ENCODE data around the gene KIF3B.
"Not testable (repeated sequence)": the region's sequence is repeated elsewhere in the genome, so short reads cannot be mapped to it uniquely, and the experiment has no call there.

Gene KIF3B

DNA sequence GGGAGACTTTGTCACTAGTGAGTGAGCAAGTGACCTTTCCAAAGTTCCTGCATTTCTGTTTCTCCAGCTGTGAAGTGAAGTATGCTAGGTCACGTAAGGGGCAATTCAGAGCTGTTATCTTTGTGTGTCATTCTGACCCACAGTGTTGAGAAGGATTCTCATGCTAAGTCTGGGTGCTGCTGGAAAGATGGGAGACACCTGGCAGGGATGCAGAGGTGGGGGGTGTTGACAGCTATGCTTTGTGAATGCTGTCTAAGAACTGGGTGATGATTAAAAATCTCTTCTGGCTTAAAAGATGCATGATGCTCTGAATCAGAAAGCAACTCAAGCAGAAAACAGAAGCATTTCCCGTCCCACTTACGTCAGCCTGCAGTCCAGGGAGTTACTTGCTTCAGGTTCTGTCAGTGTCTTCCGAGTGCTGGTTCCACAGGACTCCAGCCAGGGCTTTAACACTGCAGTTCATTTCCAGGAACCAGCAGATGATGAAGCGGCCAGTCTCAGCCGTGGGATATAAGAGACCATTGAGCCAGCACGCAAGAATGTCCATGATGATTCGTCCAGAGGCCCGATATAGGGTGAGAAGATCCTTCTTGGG, 49.7 kb downstream of the KIF3B start:
- in situ Hi-C loops (cut with MboI; ENCODE audit: low sequenced_read_pairs), result no loop called here

DNA sequence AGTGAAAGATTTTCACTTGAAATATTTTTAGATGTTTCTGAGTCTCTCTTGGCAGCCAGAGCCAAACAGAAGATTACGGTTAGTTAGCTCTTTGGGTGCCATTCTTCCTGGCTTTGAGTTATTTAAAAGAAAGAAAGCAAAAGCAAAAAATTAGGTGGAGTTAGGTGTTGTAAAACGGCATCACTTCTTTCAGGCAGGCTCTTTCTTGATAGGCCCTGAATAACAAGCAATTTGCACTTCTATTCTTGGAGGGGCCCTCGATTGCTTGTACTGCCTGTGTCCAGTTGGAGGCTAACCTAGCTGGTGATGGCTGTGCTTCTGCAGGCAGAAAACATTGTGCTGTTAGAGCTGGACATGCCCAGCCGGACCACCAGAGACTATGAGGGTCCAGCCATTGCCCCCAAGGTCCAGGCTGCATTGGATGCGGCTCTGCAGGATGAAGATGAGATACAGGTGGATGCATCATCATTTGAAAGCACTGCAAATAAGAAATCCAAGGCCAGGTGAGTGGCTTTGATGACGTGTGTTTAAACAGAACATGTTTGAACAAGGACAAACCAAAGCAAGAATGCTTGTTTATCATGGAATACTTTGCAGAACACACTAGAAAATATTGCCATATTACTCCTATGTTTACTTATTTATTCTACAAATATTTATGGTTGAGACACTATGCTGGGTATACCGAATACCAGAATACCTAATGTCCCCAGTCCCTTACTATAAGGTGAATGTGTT, 52.5 kb downstream of the KIF3B start:
- in situ Hi-C loops (cut with MboI; ENCODE audit: low sequenced_read_pairs), result no loop called here

DNA sequence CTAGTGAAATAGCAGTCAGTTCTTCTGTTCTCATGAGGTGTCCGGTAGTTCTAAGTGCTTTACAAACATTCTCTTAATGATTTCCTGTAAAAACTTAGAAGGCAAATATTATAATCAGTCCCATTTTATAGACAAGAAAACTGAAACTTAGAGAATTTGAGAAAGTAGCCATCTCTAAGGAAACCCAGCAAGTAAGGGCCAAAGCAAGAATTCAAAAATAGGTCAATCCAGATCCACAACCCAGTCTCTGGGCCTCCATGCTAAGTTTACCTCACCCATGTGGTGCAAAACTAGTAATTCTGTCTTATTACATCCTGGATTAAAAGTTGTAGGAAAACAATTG, 53.1 kb downstream of the KIF3B start:
- in situ Hi-C loops (cut with MboI; ENCODE audit: low sequenced_read_pairs), result no loop called here

DNA sequence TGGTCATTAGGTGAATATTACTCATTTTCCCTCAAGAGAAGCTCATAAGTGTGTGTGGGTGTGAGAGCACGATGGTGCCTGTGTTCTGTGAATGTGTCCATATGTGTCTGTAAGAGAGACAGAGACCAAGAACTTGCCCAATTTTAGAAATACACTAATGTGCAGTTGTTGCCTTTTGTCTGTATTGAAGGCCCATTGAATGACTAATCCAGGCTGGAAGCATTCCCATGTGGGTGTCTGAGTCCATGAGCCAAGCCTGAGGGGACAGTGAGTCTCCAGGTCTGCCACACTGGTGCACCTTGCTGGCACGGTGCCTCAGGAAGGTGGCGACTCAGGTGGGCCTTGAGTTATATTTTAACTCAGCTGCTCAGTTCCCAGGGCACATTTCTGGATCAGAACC, 55.2 kb downstream of the KIF3B start:
- in situ Hi-C loops (cut with MboI; ENCODE audit: low sequenced_read_pairs), result no loop called here

DNA sequence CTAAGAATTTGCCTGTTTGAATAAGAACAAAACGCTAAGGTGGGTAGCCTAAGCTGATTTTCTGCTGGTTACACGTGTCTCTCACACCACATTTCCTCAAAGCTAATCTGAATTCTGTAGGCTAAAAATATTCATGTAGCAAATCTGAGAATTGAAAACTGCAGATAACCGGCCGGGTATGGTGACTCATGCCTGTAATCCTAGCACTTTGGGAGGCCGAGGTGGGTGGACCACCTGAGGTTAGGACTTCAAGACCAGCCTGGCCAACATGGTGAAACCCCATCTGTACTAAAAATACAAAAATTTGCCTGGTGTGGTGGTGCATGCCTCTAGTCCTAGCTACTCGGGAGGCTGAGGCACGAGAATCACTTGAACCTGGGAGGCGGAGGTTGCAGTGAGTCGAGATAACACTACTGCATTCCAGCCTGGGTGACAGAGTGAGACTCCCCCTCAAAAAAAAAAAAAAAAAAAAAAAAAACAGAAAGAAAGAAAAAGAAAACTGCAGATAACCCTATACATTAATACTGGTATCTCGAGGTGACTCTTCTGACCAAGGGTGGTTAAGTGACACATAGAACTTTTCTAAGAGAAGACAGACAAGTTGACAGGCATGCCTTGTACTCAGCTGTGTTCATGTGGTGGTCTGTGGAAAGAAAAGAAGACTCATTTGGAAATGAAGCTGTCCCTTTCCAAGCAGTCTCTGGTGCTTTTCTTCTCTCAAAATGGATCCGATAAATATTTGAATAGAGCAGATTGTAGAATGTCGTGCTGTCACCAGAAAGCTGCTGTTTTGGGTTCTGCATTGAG, 55.9 kb downstream of the KIF3B start:
- in situ Hi-C loops (cut with MboI; ENCODE audit: low sequenced_read_pairs), result no loop called here

DNA sequence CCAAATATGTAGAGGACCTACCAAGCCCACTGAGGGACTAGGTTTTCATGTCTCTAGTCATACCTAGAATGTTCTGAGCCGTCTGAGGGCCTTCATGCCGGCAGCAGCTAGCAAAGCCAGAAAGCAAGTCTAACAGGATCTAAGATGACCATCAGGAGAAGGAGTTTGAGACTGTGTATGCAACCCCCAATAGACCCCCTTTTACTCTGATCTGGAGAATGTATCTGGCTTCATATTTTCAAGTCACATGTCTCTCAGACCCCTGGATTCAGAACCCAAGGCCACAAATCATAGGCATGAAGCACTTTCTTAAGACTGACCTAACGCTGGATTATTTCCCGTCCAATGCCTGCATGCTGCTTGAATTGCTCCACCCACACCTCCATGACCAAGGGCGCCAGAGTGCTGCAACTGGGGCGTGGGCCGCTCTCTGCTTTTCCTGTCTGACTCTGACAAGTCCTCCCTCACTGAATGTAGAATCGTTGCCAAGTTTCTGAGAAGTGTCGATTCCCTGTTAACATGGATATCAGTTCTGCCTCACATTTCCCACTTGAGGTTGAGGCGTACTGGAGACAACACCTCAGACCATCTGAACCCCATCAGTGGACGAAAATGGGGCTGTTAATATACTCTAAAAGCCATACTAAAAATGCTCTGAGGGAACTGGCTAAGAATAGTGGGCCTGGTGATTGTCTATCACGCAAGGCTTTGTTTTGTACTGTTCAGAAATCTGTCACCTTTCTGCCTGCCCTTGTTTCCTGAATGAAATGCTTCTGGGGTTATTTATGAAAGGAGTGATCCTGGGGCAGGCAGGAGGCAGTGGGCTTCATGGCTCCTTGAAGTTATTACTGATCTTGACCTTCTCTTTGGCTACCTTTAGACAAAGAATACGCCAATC, 56.8 kb downstream of the KIF3B start:
- in situ Hi-C loops (cut with MboI; ENCODE audit: low sequenced_read_pairs), result no loop called here

DNA sequence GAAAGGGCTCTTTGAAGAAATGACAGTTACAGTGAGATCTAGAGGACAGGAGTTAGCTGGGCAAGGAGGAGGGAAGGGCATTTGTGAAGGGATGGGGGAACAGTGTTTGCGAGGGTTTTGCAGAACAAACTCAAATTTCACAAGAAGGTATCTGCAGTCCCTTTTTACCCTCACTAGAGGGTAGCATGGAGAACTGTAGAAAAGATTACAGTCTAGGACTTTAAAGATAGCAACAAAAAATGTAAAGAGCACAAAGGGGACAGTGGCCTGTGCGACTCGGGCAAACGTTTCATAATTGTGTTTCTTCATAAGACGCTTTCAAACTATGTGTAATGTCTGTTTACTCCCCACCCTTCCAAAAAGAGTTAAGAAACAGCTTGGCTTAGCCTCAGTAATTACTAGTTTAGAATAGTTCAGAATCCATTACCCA, 59.5 kb downstream of the KIF3B start:
- in situ Hi-C loops (cut with MboI; ENCODE audit: low sequenced_read_pairs), result no loop called here

DNA sequence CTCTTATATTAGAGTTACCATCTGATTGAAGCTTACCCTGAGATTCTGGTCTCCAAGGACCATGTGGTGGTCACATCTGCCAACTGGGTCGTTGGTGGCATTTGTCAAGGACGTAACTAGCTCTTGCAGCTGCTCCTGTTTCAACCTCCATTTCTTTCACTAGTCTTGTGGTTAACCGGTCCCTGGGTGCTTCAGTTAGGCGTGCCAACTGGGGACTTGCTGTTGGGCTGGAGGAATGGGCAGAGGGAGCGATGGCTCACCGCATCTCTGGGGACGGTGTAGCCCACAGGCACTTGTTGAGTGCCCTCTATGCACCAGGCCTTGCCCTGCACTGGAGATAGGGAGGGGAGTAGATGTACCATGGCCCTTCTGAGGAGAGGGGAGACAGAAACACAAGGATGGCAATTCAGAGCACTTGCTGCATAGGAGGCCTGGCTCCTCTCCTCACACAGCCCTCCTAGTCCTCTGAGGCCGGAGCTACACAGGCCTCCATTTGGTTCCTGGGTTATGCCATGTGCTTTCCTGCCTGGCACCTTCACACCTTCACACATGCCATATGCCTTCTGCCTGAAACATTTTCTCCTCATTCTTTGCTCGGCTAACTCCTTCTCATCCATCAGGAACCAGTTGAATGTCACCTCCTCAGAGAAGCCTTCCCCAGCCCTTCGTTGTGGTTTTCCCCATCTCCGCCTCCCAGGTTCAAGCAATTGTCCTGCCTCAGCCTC, 60.6 kb downstream of the KIF3B start:
- in situ Hi-C loops (cut with MboI; ENCODE audit: low sequenced_read_pairs), result no loop called here

DNA sequence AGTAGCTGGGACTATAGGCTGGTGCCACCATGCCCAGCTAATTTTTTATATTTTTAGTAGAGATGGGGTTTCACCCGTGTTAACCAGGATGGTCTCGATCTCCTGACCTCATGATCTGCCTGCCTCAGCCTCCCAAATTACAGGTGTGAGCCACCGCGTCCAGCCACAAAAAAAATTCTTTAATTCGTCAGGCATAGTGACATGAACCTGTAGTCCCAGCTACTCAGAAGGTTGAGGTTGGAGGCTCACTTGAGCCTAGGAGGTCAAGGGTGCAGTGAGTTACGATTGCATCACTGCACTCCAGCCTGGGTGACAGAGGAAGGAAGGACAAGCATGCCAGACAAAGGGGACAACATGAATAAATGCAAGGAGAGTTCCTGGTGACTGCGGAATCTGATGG, 61.2 kb downstream of the KIF3B start:
- in situ Hi-C loops (cut with MboI; ENCODE audit: low sequenced_read_pairs), result no loop called here

DNA sequence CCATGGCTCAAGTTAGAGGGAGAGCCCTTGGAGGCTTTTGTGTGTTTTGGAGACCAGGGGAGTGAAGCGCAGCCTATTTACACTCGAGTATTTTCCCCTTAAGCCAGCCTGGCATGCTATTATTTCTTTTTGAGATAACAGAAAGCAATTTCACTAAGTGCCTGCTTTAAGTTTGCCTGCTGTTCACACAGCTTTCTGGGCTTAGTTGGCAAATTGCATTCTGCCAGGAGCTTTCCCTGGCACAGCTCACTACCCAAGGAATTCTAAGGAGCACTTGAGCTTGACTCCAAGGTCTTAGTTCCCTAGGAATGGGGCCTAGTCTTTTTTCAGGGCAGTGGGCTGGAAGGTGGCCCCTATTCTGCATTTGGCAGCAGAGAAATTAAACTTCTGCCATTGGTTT, 61.7 kb downstream of the KIF3B start:
- in situ Hi-C loops (cut with MboI; ENCODE audit: low sequenced_read_pairs), result no loop called here

DNA sequence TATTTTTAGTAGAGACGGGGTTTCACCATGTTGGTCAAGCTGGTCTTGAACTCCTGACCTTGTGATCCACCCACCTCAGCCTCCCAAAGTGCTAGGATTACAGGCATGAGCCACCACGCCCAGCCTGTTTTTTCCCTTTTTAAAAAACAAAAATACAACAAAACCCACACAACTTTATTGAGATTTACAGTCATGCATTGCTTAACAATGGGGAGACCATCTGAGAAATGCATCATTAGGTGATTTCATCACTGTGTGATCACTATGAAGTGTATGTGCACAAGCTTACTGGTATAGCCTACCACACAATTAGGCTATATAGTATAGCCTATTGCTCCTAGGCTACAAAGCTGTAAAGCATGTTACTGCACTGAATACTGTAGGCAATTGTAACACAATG, 63.6 kb downstream of the KIF3B start:
- in situ Hi-C loops (cut with MboI; ENCODE audit: low sequenced_read_pairs), result not testable (repeated sequence)

DNA sequence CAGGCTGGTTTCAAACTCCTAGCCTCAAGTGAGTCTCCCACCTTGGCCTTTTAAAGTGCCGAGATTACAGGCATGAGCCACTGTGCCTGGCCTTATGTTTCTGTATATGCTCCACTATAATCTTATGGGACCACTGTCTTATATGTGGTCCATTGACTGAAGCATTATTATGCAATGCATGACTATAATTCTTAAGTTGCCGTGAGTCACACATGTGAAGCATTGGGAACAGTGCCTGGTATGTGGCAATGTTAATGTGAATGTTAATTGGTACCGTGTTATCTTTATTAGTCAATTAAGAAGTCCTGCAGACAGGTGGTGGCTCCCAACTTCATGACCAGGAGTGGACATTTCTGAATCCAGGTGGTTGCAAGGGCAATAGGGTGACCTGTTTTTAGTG, 66.0 kb downstream of the KIF3B start:
- in situ Hi-C loops (cut with MboI; ENCODE audit: low sequenced_read_pairs), result no loop called here

DNA sequence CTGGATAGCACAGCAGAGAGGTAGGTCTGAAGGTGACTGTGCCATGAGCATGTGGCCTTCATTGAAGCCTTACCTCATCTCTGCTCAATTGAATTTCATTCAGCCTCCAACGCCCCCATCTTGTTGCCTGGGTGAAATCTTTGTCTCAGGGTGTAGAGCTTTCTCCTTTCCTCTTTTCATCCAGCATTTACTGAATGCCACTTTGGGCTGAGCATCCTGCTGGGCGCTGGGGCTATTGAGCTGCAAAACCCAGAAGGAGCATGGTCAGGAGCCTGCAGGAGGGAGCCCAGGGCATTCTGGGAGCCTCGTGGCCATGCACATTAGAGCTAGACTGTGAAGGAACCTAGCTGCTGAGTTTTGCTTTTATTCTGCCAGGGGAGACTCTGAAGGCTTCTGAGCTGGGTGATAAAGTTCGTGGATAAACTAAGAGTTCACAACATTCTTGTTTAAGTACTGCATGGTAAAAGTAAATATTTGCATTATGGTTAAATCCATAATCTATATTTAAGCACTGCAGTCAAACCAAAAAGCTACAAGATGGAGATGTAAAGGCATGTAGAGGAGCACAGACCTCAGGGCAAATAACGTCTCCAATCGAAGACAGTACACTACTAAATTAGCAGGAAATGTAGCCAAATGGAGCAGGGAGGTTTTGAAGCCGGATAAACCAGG, 67.5 kb downstream of the KIF3B start:
- in situ Hi-C loops (cut with MboI; ENCODE audit: low sequenced_read_pairs), result no loop called here

DNA sequence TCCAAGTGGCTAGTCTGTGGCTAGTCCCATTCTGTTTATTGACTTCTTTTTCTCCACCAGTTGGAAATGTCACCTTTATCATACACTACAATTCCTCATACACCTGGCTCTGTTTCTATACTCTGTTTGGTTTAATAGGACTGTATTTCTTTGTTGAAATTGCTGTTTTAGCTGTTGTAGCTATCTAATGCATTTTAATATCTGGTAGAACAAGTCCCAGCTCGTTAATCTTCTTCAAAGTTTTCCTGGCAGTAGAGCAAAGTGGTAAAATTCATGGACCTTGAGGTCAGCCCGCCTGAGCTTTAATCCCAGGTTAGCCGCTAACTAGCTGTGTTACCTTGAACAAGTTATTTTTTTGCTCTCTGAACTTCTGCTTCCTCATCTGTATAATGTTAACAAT, 70.8 kb downstream of the KIF3B start:
- in situ Hi-C loops (cut with MboI; ENCODE audit: low sequenced_read_pairs), result no loop called here

DNA sequence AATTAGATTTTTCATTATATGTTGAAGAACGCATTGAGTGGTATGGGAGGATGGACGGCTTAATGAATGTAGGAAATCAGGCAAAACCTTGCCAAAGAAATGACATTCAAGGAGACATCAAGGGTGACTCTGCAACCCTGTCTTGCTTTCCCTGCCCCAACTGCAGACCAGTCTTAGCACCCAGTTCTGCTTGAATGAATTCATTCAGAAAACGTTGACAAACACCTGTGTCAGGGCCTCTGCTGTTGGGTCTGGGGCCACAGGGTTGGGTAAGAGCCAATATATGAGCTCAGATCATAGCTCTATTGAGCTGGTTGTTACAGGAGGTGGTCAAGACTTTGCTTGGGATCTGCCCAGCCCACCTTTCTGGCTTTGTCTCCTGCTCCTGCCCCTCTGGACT, 73.0 kb downstream of the KIF3B start:
- in situ Hi-C loops (cut with MboI; ENCODE audit: low sequenced_read_pairs), result no loop called here

DNA sequence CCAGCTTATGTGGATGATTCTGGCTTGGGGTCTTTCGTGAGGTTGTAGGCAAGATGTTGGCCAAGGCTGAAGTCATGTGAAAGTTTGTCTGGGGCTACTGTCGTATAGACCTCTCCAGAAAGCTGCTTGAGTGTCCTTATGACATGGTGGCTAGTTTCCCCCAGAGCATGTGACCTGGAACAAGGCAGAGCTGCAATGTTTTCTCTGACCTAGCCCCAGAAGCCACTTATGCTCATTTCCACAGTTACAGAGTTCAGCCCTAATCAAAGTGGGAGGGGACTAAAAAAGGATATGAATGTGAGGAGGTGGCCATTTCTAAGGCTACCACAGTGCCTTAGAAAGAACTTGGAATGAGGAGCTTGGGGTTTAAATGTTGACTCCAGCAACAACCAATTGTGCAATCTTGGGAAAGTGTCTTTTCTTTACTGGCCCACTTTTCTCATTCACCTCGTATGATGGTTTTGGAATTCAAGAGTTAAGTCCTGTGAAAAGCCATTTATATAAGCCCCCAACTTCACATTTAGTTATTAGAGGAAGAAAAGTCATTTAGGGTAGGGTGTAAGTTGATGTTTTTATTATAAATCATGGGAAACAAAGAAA, 74.8 kb downstream of the KIF3B start:
- in situ Hi-C loops (cut with MboI; ENCODE audit: low sequenced_read_pairs), result no loop called here

DNA sequence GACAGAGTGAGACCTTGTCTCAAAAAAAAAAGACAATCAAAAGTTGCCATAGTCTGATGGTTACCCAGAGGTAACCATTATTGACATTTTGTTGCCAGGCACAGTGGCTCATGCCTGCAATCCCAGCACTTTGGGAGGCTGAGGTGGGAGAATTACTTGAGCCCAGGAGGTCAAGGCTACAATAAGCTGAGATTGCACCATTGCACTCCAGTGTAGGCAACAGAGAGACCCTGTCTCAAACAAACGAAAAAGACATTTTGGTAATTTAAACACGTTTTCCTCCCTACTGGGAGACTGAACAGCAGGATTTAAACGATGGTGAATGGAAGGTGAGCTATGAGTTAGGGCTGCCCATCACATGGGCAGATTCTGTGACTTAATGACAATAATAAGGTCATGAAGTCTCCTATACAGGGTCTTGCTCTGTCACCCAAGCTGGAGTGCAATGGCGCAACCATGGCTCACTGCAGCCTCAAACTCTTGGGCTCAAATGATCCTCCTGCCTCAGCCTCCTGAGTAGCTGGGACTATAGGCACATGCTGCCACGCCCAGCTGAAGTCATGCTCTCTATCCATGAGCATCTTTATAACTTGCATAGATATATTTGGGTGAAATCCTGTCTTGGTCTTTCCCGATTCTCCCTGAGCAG, 76.5 kb downstream of the KIF3B start:
- in situ Hi-C loops (cut with MboI; ENCODE audit: low sequenced_read_pairs), result no loop called here

DNA sequence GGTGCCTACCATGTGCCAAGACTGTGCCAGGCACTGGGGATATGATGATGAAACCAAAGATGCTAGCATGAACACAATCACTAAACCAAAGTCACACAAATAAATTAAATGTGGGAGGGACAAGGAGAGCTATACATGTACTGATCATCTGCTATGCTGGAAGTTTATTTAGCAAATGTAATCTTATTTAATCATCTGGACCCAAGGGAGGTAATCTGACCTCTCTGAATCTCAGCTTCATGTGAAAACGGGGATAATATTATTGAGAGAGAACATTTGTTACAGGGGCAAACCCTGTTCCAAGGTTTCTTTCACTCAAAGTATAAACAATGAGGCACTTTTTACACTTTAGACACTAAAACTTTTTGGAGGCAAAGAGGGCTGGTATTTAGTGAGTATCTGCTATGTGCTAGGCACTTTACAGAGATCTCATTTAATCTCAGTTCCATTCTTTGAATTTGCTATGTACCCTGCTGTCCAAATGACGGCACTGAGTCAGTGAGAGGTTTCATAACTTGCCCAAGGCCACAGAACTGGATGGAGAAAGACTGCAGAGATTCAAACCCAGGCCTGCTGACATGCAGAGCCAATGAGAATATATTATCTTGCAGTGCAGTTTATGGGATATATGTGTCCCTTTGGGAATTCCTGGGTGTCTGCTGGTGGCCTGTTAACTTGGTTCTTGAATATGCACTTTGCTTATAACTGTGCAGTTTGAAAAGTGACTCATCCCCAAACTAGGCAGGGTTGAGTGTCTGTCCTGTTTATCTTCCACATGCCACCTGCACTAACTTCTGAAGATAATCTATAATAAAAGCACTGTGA, 77.4 kb downstream of the KIF3B start:
- in situ Hi-C loops (cut with MboI; ENCODE audit: low sequenced_read_pairs), result no loop called here

Measured in HL-60/S4 treated with retinoic acid at 250 ng/mL for 4 days and 3 days (cell line).